PC-9 (cell line): ENCODE measurements around the gene ZNF562. TPM values are rescaled to one million over a fixed set of nuclear protein-coding genes. Genes with fewer than 3 reads are reported as not detected.
"Not testable (repeated sequence)": the region's sequence is repeated elsewhere in the genome, so short reads cannot be mapped to it uniquely, and the experiment has no call there.

Experiments
- BruUV-seq: library from RNA; stranded (reverse); fragments of 400-500 nt; replicated peaks from 2 replicates; lab custom pipeline; 2021; lab: Mats Ljungman, UMichigan
- CTCF ChIA-PET: fragments of 300-600 bp; sonication (Branson Sonifier 250); formaldehyde crosslinking; loops from one replicate; lab custom pipeline; 2022; ENCODE audit warnings: antibody characterized with exemption; lab: Charles Lee
- POLR2A ChIA-PET: fragments of 300-600 bp; sonication (Branson Sonifier 250); formaldehyde crosslinking; loops from one replicate; lab custom pipeline; 2022; ENCODE audit warnings: antibody characterized with exemption; ENCODE audit not compliant: unreplicated experiment; lab: Charles Lee
- DNase-seq, 2 experiments: peaks; one replicate each; pipeline versions ENCODE4 v3.0.0 to v3.0.0-alpha.2; 2015 to 2022; ENCODE audit warnings: mixed read lengths in 1 of 2
- H2AFZ ChIP-seq: fragments of 200-600 bp; sonication (generic); 2 replicates; pipeline ENCODE4 v1.8.1; 2017; ENCODE audit warnings: antibody characterized with exemption
- H3F3A ChIP-seq: fragments of 200-600 bp; sonication (generic); 2 replicates; pipeline ENCODE4 v1.8.1; 2017; ENCODE audit warnings: antibody characterized with exemption, mild to moderate bottlenecking, low read depth; ENCODE audit not compliant: insufficient read depth
- H3K27ac ChIP-seq: fragments of 200-600 bp; sonication (generic); 2 replicates; pipeline ENCODE4 v1.6.1; 2016; ENCODE audit warnings: mixed run types
- H3K27me3 ChIP-seq: fragments of 200-600 bp; sonication (generic); 2 replicates; pipeline ENCODE4 v1.6.1; 2016; ENCODE audit warnings: low read depth, mixed run types; ENCODE audit not compliant: insufficient read depth
- H3K36me3 ChIP-seq: fragments of 200-600 bp; sonication (generic); 2 replicates; pipeline ENCODE4 v1.6.1; 2016; ENCODE audit warnings: low read depth, mixed run types
- H3K4me1 ChIP-seq: fragments of 200-600 bp; sonication (generic); replicated peaks from 2 replicates; pipeline ENCODE4 v1.6.1; 2016; ENCODE audit warnings: mixed run types; ENCODE audit not compliant: insufficient read depth
- H3K4me2 ChIP-seq: fragments of 200-600 bp; sonication (generic); 2 replicates; pipeline ENCODE4 v1.6.1; 2017; ENCODE audit warnings: mixed run types
- H3K4me3 ChIP-seq: fragments of 200-600 bp; sonication (generic); 2 replicates; pipeline ENCODE4 v1.6.1; 2016; ENCODE audit warnings: mixed run types
- H3K79me2 ChIP-seq: fragments of 200-600 bp; sonication (generic); 2 replicates; pipeline ENCODE4 v1.6.1; 2017; ENCODE audit warnings: low read depth, mixed run types
- H3K9me2 ChIP-seq: fragments of 200-600 bp; sonication (generic); 2 replicates; pipeline ENCODE4 v1.8.1; 2017; ENCODE audit warnings: mild to moderate bottlenecking; ENCODE audit not compliant: insufficient read depth
- H3K9me3 ChIP-seq: fragments of 200-600 bp; sonication (generic); 2 replicates; pipeline ENCODE4 v1.8.1; 2016; ENCODE audit warnings: low read depth; ENCODE audit not compliant: insufficient read depth
- H4K20me1 ChIP-seq: fragments of 200-600 bp; sonication (generic); 2 replicates; pipeline ENCODE4 v1.8.1; 2017; ENCODE audit not compliant: insufficient read depth
- EZH2 ChIP-seq: fragments of 200-600 bp; sonication (generic); IDR thresholded peaks from 2 replicates; pipeline ENCODE4 v1.8.0; 2017; ENCODE audit warnings: antibody characterized with exemption, low read depth
- intact Hi-C: fragments of 100-400 bp; cut with micrococcal nuclease; formaldehyde crosslinking; loops from one replicate; pipeline ENCODE4 v1.10.0; 2022; ENCODE audit not compliant: unreplicated experiment
- total RNA-seq: library from RNA; stranded (reverse); gene quantifications from 2 replicates; pipeline ENCODE4 v1.2.3, GENCODE V29; 2021
- TF ChIP-seq, protein P1 (sequence below): fragments of 200-600 bp; sonication (generic); conservative IDR thresholded peaks from 2 replicates; pipeline ENCODE4 v1.6.1; 2017; ENCODE audit warnings: mixed run types, antibody characterized with exemption, mild to moderate bottlenecking, moderate library complexity

ZNF562 gene
- total RNA-seq, 1 experiment from 2014 or later: 26.0 TPM

DNA sequence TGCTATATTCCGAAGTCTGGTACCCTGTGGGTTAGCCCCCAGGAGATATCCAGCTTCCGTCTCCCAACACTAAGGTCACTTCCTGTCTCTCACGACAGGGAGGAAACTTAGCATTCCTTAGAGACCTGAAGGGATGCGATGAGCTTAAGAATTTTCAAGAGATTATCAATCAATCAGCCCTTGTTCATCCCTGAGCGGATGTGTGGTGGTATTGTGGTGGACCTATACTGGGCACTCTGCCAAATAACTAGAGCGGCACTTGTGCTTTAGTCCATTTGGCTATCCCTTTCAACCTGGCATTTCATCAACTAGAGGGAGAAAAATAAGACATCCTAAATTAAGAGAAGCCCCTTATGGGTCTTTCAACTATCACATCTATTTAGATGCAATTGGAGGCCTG, 30.9 kb upstream of the ZNF562 start:
- Histone ChIP-seq H3F3A (no peaks in the 10 kb centered on the region), H3K4me3 (no peak overlapping the region), H3K4me2 (no peak overlapping the region), H3K27ac (no peak overlapping the region), H4K20me1 (no peaks in the 10 kb centered on the region), H3K79me2 (no peaks in the 10 kb centered on the region), H2AFZ (no peak overlapping the region), H3K4me1 (no peaks in the 10 kb centered on the region), H3K9me3 (peaks cover 2% of the 10 kb centered on the region; the same call in 1 of the 2 replicates), H3K27me3 (peaks cover 7% of the 10 kb centered on the region; the same call in 1 of the 2 replicates), H3K9me2 (no peaks in the 10 kb centered on the region), H3K36me3 (no peaks in the 10 kb centered on the region)
- CTCF ChIA-PET: interaction anchor here (0.6 kb wide), 1 partner anchor 57 kb away, joined by 14 read pairs; no protein-coding TSS in a partner anchor
- BruUV-seq: no TSS peak
- TF ChIP-seq, protein P1, sequence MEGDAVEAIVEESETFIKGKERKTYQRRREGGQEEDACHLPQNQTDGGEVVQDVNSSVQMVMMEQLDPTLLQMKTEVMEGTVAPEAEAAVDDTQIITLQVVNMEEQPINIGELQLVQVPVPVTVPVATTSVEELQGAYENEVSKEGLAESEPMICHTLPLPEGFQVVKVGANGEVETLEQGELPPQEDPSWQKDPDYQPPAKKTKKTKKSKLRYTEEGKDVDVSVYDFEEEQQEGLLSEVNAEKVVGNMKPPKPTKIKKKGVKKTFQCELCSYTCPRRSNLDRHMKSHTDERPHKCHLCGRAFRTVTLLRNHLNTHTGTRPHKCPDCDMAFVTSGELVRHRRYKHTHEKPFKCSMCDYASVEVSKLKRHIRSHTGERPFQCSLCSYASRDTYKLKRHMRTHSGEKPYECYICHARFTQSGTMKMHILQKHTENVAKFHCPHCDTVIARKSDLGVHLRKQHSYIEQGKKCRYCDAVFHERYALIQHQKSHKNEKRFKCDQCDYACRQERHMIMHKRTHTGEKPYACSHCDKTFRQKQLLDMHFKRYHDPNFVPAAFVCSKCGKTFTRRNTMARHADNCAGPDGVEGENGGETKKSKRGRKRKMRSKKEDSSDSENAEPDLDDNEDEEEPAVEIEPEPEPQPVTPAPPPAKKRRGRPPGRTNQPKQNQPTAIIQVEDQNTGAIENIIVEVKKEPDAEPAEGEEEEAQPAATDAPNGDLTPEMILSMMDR: no peak
- intact Hi-C loops: no loop called here
- POLR2A ChIA-PET: no interaction called here
- no peak for DNase-seq

DNA sequence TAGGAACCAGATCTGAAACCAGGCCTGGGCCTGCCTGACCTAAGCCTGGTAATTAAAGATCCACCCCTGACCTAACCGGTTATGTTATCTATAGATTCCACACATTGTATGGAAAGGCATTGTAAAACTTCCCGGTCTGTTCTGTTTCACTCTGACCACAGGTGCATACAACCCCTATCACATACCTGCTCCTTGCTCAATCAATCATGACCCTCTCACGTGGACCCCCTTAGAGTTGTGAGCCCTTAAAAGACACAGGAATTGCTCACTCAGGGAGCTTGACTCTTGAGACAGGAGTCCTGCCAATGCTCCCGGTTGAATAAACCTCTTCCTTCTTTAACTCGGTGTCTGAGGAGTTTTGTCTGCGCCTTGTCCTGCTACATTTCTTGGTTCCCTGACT, 27.3 kb upstream of the ZNF562 start:
- Histone ChIP-seq H3K27me3 (peaks cover 18% of the 10 kb centered on the region; the same call in 1 of the 2 replicates), H3K4me1 (no peaks in the 10 kb centered on the region), H3K36me3 (no peaks in the 10 kb centered on the region), H3K27ac (no peak overlapping the region), H3F3A (no peaks in the 10 kb centered on the region), H3K79me2 (no peaks in the 10 kb centered on the region), H3K4me2 (no peak overlapping the region), H4K20me1 (no peaks in the 10 kb centered on the region), H3K9me3 (0 out of 2 replicates have a peak, but pooled peaks cover 3% of the 10 kb centered on the region), H3K4me3 (no peak overlapping the region), H2AFZ (no peak overlapping the region), H3K9me2 (no peaks in the 10 kb centered on the region)
- ChIA-PET CTCF (no interaction called here), POLR2A (no interaction called here)
- TF ChIP-seq EZH2: no peak
- TF ChIP-seq, protein P1: no peak
- no peak for DNase-seq
- BruUV-seq: no TSS peak
- intact Hi-C loops: no loop called here

DNA sequence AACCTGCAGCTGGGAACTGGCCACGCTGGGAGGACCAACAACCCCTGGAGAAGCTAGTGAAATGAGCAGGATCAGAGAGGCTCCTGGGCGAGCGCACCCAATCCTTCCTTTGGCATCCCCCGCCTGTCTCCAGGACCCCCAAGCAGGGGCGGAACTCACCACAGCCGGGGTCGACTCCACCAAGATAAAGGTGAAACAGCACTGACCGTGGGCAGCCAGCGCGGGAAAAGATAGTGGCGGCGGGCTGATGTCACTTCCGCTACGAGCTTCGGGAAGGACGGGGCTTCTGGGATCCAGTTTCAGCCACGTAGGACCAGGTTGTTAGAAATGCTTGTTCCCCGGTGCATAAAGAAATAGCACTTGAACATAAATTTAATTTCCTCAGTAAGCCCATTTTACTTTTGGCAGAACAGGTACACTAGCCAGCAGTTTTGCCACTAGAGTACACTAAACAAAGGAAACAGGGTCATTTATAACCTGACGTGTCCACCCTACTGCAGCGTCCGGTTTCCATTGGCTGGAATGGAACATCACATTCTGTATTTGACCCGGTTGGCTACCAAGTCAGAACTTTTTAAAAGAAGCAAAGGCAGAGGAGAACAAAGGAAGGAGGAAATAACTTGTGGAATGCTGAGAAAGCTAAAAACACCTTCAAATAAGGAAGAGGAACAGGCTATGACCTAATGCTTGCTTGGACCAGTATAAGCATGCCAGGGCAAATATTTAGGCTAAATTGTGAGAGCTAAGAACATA, 25.5 kb upstream of the ZNF562 start:
- Histone ChIP-seq H3F3A (no peaks in the 10 kb centered on the region), H3K79me2 (no peaks in the 10 kb centered on the region), H2AFZ (no peak overlapping the region), H3K4me1 (no peaks in the 10 kb centered on the region), H4K20me1 (no peaks in the 10 kb centered on the region), H3K4me2 (no peak overlapping the region), H3K9me2 (no peaks in the 10 kb centered on the region), H3K27ac (no peak overlapping the region), H3K9me3 (0 out of 2 replicates have a peak, but pooled peaks cover 3% of the 10 kb centered on the region), H3K27me3 (peaks cover 25% of the 10 kb centered on the region; the same call in 1 of the 2 replicates), H3K4me3 (no peak overlapping the region), H3K36me3 (no peaks in the 10 kb centered on the region)
- TF ChIP-seq, protein P1: no peak
- TF ChIP-seq EZH2: no peak
- no peak for DNase-seq
- CTCF ChIA-PET: no interaction called here
- POLR2A ChIA-PET: no interaction called here
- BruUV-seq: no TSS peak
- intact Hi-C loops: no loop called here

DNA sequence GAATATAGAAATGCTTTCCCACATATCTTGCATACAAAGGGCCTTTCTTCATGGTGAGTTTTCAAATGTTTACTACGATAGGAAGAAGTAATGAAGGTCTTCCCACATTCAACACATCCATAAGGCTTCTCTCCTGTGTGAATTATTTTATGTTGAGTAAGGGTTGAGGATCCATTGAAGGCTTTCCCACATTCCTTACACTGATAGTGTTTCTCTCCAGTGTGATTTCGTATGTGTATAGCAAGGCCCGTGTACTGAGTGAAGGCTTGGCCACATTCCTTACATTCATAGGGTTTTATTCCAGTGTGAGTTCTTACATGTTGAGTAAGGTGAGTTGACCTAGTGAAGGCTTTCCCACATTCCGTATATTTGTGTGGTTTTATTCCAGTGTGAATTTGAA, 15.4 kb upstream of the ZNF562 start:
- H3K9me2 ChIP-seq, H3K9me3 ChIP-seq, H3K4me1 ChIP-seq, H4K20me1 ChIP-seq, H3F3A ChIP-seq, H2AFZ ChIP-seq, BruUV-seq, CTCF ChIA-PET, intact Hi-C loops, H3K27ac ChIP-seq, H3K4me3 ChIP-seq, H3K36me3 ChIP-seq, DNase-seq, H3K79me2 ChIP-seq, H3K27me3 ChIP-seq, H3K4me2 ChIP-seq, POLR2A ChIA-PET: not testable (repeated sequence)

DNA sequence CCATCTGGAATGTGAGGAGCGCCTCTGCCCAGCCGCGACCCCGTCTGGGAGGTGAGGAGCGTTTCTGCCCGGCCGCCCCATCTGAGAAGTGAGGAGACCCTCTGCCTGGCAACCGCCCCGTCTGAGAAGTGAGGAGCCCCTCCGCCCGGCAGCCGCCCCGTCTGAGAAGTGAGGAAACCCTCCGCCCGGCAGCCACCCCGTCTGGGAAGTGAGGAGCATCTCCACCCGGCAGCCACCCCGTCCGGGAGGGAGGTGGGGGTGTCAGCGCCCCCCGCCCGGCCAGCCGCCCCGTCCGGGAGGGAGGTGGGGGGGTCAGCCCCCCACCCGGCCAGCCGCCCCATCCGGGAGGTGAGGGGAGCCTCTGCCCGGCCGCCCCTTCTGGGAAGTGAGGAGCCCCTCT, 5.1 kb upstream of the ZNF562 start:
- H3K4me1 ChIP-seq, H3K9me2 ChIP-seq, H3K4me2 ChIP-seq, CTCF ChIA-PET, H3K9me3 ChIP-seq, H4K20me1 ChIP-seq, H3K79me2 ChIP-seq, DNase-seq, H3K27ac ChIP-seq, BruUV-seq, H3F3A ChIP-seq, H3K36me3 ChIP-seq, POLR2A ChIA-PET, H2AFZ ChIP-seq, H3K4me3 ChIP-seq: not testable (repeated sequence)
- intact Hi-C loops: loop anchor here (5.0 kb wide), 1 partner anchor 87 kb away; the partner anchor contains the start of gene ZNF846
- H3K27me3 ChIP-seq: peaks cover 30% of the 10 kb centered on the region
